GM21528 (cell line): ENCODE measurements around the gene CUX1.
"Not testable (repeated sequence)": the region's sequence is repeated elsewhere in the genome, so short reads cannot be mapped to it uniquely, and the experiment has no call there.

Experiments
- ATAC-seq: cut with Tn5 transposase; IDR thresholded peaks from one replicate; pipeline ENCODE4 v1.9.1; 2021; ENCODE audit warnings: mild to moderate bottlenecking, moderate library complexity; ENCODE audit not compliant: unreplicated experiment, low FRiP score

The CUX1 gene

DNA sequence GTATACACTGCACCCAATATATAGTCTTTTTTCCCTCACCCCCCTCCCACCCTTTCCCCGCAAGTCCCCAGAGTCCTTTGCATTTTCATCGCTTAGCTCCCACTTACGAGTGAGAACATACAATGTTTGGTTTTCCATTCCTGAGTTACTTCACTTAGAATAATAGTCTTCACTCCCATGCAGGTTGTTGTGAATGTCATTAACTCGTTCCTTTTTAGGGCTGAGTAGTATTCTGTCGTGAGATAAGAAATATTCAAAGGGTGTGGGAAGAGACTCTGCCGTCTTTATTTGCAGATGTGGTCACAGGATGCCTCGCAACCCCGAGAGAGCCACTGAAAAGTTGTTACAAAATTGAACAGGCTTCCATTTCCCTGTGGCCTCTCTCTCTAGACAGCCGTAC lies 331.4 kb downstream of the CUX1 start:
- no peak for ATAC-seq

DNA sequence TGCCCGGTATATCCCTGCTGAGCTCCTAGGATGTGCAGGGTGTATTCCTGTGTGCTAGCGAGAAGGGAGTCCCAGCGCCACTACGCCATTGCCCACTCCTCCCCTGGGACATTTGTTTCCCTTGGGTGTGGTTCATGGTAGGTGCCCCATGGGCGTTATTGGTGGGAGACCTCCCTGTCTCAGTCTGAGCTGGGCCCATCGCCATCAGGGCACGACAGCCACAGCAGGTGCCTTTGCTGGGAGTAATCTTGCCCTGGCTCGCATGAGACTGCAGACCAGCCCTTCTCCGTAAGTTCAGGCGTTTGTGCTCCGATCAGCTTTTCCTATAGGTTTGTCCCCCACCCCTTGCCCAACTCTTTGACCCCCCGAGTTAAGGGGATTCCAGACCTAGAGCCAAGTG lies 332.0 kb downstream of the CUX1 start:
- ATAC-seq: no peak

DNA sequence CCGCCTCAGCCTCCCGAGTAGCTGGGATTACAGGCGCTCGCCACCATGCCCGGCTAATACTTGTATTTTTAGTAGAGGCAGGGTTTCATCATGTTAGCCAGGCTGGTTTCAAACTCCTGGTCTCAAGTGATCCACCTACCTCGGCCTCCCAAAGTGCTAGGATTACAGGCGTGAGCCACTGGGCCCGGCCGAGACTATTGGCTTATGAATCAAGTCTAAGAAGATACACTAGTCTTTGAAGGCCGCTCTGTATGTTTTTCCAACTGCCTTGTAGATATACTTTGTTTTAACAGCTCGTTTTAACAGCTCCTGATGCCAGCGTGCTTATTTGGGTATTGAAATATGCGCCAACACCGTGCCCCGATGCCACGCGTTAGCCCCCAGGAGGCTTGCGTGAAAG lies 332.8 kb downstream of the CUX1 start:
- no peak for ATAC-seq

GRCh38 chr7:102152672-102153598 lies 335.5 kb downstream of the CUX1 start:
- ATAC-seq: no peak

DNA sequence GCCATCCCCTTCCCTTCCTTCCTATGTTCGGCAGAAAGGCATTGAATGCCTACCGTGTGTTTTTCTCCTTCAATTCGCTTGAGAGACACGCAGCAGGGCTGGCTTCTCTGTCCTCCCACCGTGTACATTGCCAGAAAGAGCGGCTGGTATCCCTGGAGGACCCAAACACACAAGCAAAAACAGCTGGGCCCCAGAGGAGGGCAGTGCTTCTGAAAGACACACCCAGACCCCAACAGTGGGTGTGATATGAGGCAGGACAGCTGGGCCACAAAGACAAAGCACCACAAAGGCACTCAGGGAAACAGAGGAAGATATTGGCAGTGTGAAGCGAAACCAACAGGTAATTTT lies 336.1 kb downstream of the CUX1 start:
- no peak for ATAC-seq

- no peak for ATAC-seq
These were observed 337.0 kb downstream of the CUX1 start for GRCh38 chr7:102154425-102154824.

DNA sequence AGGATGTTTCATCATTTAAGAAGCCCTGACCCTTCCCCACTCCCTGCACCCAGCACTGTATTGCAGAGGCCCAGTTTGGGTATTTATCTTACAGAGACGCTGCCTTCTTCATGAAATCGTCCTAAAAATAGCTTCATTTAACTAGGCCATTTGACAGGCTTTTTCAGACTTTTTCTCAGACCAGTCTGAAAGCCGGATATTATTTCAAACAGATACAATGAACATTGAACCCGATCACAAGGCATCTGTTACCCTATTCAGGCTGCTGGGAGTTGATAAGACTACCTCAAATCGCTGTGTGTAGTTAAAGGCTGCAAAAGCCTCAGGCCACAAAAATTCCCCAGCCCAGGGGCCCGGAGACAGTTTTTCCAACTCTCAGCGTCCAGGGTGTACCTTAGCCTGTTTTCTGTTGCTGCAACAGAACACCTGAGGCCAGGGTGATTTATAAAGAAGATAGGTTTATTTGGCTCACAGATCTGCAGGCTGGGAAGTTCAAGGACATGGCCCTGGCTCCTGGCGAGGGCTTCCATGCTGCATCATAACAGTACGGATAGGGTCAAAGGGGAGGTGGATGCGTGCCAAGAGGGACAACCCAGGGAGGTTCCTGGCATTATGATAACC lies 338.5 kb downstream of the CUX1 start:
- ATAC-seq: no peak

DNA sequence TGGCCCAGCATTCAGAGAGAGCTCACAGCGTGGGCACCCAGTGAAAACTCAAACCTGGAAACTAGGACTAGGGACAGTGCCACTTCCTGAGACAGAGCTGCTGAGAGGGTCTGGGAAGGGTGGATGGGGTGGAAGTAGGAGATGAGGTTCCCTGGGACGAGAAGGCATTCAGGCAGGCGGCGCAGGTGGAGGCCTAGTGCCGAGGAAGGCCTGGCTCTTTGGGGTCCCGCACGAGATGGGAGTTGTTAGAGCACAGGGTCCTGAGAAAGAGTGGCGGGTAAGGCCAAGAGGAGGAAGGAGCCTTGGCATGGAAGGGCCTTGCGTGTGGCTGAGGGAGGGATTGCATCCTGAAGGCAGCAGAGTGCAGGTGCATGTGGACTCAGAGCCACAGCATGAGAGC lies 339.4 kb downstream of the CUX1 start:
- no peak for ATAC-seq

DNA sequence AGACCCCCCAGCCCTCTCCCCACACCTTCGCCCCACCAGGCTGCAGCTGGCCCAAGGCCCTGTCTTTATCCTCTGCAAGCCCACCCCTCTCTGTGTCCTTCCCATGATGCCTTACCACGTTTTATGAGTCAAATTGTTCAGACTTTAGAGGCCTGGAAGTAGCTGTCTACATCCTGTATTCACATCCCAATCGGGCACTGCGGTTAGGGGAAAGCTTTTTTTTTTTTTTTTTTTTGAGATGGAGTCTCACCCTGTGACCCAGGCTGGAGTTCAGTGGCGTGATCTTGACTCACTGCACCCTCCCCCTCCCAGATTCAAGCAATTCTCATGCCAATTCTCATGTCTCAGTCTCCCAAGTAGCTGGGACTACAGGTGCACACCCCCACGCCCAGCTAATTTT lies 347.7 kb downstream of the CUX1 start:
- ATAC-seq: no peak

DNA sequence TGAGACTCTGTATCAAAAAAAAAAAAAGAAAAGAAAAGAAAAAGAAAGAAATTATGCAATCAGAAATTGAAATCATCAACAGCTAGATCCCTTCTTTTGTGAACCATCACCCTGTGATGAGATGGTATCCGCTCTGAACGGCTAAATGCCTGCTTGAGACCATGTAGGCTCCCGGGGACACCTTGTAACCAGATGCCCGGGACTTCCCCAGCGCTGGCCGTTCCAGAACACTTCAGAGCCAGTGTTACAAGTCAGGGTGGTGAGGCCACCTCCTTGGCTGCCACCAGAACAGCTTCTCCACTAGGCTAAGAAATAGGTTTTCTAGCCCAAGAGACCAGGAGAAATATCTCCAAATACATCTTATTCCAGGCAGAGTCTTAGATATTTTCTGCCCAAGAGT lies 349.8 kb downstream of the CUX1 start:
- no peak for ATAC-seq

DNA sequence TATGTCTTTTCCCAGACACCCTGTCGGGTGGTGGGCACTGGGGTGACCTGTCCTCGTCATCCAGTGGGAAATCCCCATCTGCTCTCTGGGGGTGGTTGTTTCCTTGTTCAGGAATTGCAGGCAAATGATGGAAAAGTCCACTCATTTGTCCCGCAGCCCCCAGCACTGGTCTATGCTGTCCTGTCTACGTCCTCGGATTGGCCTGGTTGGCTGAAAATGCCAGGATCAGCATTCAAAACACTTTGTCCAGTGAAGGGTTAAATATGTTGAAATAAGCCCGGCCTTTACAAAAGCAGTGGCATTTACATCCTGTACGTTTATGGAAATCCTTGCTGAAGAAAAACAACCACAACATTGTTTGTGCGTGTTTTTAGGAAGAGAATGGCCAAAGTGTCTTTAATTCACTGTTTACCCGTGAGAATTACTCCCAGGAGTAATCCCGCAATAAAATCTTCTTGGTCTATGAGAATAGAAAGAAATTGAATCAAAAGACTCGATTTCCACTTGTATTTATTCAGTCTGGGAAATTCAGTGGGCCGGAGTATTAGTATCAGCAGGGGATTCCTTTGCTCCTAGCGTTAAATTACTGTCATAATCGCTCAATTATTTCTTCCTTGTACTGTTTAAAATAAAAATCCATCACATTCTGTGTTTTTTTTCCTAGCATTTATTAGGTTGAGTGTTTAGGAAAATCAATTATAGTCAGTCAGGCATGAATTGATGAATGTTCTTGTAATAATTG lies 352.4 kb downstream of the CUX1 start:
- ATAC-seq: no peak

DNA sequence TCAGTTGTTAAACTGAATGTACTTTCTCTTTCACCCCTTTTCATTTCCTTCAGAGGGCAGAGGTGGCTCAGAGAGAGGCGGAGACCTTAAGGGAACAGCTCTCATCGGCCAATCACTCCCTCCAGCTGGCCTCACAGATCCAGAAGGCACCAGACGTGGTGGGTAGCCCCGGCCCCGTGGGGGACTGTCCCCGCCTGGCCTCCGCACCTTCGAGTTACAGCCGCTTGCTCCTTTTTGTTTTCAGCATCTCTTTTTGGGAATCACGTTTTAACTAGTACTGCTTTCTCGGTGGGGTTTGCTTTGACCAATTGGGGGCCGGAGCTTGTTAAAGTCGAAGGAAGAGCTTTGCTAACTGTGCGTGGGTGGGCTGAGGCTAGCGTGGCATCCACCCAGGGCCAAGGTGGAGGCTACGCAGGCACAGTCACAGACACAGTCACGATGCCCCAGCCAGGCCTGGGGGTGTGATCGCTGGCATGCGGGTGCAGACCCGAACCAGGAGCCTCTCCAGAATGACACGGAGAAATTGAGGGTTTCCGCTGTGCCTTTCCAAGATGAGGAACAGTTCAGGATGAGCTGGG lies 353.1 kb downstream of the CUX1 start:
- no peak for ATAC-seq

DNA sequence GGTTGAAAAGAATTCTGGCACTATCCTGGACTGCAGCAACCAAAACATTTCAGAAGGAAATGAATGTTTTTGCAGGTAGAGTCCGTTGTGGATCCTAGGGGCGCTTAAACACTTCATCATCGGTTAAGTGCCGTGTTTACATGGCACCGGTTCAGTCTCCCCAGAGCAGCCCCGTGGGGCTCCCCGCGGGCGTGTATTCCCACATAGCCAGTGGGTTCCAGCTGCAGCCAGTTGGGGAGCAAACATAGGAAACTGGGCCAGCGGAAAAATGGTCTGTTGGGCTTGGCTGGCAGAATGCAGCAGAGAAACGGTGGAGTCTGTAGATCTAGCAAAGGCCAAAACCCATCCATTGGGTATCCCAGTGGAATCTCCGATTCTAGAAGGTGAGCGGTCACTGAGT lies 356.2 kb downstream of the CUX1 start:
- ATAC-seq: no peak

GRCh38 chr7:102175423-102176170 lies 358.2 kb downstream of the CUX1 start:
- ATAC-seq: no peak

GRCh38 chr7:102178410-102178809 lies 361.0 kb downstream of the CUX1 start:
- no peak for ATAC-seq

DNA sequence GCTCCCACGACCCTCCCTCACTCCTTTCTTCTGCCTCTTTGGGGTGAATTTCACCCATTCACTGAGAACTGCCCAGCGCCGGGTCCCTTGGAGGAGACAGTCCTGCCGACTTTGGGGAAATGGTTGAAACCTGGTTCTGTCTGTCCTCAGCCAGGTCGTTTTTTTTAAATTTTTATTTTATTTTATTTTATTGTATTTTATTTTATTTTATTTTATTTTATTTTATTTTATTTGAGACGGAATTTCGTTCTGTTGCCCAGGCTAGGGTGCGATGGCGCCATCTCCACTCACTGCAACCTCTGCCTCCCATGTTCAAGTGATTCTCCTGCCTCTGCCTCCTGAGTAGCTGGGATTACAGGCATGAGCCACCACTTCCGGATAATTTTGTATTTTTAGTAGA lies 363.3 kb downstream of the CUX1 start:
- no peak for ATAC-seq

DNA sequence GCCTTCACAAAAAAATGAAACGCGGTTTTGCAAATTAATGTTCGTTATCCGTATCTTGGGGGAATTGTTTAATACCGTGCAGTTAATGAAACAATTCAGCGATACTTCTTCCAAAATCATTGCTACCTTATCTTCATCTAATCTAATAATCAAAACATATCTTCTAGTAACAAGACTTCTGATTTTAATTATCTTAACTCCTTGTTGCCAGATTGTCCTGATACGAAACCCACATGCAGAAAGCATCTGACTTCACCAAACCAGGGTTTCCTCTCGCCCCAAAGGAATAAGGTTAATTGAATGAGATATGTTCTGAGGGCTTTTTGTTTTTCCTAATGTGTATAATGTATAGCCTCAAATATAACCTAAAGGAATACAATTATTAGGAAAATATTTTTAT lies 364.1 kb downstream of the CUX1 start:
- no peak for ATAC-seq

DNA sequence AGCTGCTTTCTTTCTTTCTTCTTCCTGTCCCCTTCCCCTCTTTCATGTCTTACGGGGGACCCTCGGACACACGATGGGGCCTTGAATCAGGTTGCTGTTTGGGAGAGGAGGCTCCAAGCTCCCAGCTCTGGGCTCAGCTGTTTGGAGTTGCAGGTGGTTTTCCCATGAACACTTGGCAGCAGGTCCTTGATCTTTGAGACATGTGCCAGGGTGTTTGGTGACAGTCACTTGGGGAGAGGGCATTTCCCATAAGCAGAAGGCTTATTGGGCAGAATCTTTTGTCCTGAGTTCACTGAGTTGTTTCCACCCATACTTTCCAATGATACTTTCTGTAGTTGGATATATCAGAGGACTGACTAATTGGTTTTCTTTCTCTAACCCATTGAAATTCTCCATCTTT lies 364.6 kb downstream of the CUX1 start:
- no peak for ATAC-seq

DNA sequence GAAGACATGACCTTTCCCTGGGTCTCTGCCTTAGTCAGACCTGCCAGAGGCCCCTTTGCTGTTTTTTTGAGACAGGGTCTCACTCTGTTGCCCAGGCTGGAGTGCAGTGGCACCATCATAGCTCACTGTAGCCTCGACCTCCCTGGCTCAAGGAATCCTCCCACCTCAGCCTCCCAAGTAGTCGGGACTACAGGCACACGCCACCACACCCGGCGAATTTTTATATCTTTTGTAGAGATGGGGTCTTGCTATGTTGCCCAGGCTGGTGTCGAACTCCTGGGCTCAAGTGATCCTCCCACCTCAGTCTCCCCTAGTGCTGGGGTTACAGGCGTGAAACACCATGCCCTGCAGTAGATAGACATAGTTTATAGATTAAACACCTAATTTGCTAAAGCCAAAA lies 366.4 kb downstream of the CUX1 start:
- ATAC-seq: not testable (repeated sequence)

- no peak for ATAC-seq
These were observed 366.9 kb downstream of the CUX1 start for GRCh38 chr7:102184303-102184702.
